ENCODE data around the gene CD8B2.
"Not testable (repeated sequence)": the region's sequence is repeated elsewhere in the genome, so short reads cannot be mapped to it uniquely, and the experiment has no call there.

Gene CD8B2

DNA sequence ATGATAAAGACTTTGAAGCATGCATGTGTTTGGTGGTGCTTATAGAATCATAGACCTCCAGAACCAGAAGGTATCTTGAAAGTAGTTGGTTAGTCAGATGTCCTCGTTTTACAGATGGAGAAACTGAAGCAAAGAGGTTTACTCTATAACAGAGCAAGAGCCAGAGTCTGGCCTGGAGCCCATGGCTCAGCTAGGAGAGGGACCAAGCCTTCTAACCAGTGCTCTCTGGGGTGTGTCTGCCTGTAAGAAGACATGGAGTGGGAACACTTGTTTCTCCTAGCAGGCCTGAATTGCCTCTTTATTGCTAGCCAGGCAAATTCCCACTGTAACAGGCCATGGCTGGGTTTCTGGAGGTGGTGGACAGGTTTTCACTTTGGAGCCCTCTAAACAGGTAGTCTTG lies 67.9 kb downstream of the CD8B2 start:
- no peak overlapping the region for H3K4me3 ChIP-seq (replicated peaks; ENCODE audit: low read depth, low read length)
- DNase-seq (ENCODE audit: extremely low read depth, low read depth): no peak
- TF ChIP-seq, protein P1, sequence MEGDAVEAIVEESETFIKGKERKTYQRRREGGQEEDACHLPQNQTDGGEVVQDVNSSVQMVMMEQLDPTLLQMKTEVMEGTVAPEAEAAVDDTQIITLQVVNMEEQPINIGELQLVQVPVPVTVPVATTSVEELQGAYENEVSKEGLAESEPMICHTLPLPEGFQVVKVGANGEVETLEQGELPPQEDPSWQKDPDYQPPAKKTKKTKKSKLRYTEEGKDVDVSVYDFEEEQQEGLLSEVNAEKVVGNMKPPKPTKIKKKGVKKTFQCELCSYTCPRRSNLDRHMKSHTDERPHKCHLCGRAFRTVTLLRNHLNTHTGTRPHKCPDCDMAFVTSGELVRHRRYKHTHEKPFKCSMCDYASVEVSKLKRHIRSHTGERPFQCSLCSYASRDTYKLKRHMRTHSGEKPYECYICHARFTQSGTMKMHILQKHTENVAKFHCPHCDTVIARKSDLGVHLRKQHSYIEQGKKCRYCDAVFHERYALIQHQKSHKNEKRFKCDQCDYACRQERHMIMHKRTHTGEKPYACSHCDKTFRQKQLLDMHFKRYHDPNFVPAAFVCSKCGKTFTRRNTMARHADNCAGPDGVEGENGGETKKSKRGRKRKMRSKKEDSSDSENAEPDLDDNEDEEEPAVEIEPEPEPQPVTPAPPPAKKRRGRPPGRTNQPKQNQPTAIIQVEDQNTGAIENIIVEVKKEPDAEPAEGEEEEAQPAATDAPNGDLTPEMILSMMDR (IDR thresholded peaks at IDR 0.05; ENCODE audit: low read depth, low read length, missing control alignments): no peak

DNA sequence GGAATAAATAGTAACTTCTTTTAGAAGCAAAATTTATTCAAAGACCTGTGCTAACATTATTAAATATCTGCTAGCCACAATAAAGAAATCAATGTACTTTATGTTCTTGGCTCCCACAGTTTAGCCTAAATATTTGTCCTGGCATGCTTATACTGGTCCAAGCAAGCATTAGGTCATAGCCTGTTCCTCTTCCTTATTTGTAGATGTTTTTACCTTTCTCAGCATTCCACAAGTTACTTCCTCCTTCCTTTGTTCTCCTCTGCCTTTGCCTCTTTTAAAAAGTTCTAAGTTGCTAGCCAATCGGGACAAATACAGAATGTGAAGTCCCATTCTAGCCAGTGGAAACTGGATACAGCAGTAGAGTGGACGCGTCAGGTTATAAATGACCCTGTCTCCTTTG lies 72.6 kb downstream of the CD8B2 start:
- H3K4me3 ChIP-seq (replicated peaks; ENCODE audit: low read depth, low read length); DNase-seq (ENCODE audit: extremely low read depth, low read depth): not testable (repeated sequence)

DNA sequence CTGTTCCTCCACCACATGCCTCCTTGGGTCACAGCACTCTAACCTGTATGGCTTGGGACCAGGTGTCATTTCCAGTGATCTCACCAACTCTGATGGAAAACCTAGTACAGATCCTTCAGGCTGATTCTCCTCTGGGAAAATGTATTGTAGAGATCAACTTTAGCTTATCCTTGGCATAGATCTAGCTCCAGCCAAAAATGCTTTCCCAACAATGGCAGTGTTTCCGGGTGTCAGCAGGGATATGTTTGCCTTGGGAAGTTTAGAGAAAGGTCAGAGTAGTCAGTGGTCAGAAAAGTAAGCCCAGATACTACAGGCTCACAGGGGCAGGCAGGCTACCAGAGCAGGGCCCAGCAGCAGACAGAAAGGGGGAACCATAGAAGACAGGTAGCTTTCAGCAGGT lies 73.6 kb downstream of the CD8B2 start:
- H3K4me3 ChIP-seq (replicated peaks; ENCODE audit: low read depth, low read length): no peak overlapping the region
- DNase-seq (ENCODE audit: extremely low read depth, low read depth): no peak
- TF ChIP-seq, protein P1 (IDR thresholded peaks at IDR 0.05; ENCODE audit: low read depth, low read length, missing control alignments): no peak

DNA sequence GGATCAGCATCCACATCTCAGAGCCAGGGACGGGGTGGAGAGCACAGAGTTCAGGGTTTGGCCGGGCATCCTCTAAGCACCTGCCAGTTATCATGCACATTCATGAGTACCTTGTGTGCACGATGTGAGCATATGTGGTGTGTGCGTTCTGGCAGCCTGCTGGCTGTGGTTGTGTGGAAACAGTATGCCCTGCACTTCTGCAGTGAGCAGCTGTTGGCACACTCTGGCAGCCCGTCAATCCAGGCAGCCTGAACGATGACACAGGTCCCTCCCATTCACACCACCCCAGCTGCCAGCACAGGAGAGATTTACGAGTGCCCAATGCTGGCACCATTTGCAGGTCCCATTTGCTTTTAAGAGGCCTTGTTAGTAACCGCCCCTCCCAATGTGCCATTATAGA lies 74.2 kb downstream of the CD8B2 start:
- no peak for DNase-seq (ENCODE audit: extremely low read depth, low read depth)
- H3K4me3 ChIP-seq (replicated peaks; ENCODE audit: low read depth, low read length): no peak overlapping the region
- TF ChIP-seq, protein P1 (IDR thresholded peaks at IDR 0.05; ENCODE audit: low read depth, low read length, missing control alignments): no peak

DNA sequence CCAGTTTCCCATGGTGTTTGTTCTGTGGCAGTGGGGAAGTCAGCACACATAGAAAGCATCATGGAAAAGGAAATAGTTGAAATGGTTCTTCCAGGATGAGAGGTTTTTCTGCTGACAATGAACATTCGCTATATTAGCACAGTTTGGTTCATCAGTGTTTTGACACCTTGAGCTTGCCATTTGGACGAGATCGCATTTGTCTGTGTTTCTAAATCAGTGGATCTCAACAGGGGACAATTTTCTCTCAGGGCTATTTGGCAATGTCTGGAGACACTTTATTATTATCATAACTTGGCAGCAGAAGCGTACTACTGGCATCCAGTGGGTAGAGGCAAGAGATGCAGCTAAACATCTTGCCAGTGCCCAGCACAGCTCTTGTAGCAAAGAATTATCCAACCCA lies 74.6 kb downstream of the CD8B2 start:
- H3K4me3 ChIP-seq (replicated peaks; ENCODE audit: low read depth, low read length): no peak overlapping the region
- TF ChIP-seq, protein P1 (IDR thresholded peaks at IDR 0.05; ENCODE audit: low read depth, low read length, missing control alignments): no peak

DNA sequence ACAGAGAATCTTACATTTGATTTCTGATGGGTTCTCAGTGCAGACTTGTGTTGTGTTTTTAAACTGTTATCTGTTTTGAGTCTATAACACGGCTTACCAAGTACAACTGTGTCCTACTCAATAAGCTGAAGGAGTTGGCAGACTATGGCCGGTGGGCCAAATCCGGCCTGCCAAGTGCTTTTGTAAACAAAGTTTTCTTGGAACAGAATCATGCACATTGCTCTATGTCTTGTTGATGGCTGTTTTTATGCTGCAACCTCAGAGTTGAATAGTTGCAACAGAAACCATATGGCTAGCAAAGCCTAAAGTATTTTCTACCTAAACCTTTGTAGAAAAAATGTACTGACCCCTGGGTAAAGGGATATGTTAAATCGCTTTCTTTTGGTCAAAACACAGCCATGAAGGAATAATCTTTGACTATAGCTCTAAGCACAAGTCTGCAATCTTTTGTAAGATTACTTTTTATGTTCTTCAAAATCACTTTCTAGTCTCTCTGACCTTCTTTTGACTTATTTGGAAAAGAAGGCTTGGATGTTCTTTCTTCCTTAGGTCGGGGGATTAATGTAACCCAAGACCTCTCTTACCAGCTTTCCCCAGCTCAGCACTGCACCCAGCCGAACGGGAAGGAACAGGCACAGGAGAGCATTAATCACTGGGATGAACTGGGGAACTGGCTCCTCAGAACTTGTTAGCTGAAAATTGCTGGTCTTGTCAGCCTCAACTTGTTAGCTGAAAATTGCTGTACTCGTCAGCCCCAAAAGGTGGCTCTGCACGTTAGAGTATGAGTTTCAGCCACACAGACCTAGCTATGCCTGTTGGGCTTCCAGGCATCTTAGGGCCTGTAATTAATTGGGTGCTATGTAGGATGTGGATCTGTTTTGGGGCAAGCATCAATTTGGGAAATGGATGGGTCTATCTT lies 75.4 kb downstream of the CD8B2 start:
- TF ChIP-seq, protein P1 (IDR thresholded peaks at IDR 0.05; ENCODE audit: low read depth, low read length, missing control alignments): no peak
- DNase-seq (ENCODE audit: extremely low read depth, low read depth): no peak
- no peak overlapping the region for H3K4me3 ChIP-seq (replicated peaks; ENCODE audit: low read depth, low read length)

More for the DNA sequence above, 74.6 kb downstream of the CD8B2 start:
- DNase-seq (ENCODE audit: extremely low read depth, low read depth): no peak

DNA sequence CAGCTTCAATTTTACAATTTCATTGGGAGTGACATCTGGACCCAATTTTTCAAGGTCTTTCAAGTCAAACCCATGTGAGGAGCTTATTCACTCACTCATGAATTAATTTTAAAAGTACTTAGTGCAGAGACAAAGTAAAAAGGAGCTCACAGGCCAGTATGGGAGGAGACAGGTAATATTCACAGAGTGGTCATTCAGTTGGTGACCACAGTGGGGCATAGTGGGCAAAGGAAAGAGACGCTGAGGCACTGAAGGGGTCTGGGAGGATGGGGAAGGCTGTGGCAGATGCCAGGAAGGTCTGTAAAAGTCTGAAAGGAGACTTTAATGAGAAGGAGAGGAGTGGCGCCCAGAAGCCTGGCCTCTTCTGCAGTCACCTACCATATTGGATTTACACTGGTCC lies 76.0 kb downstream of the CD8B2 start:
- DNase-seq (ENCODE audit: extremely low read depth, low read depth): no peak
- TF ChIP-seq, protein P1 (IDR thresholded peaks at IDR 0.05; ENCODE audit: low read depth, low read length, missing control alignments): peak; percentile 13
- H3K4me3 ChIP-seq (replicated peaks; ENCODE audit: low read depth, low read length): no peak overlapping the region

Data from HFF-Myc (cell line).